Right ventricle myocardium superior (tissue), 1 donor: ENCODE results near the gene BHLHA9. TPM values are rescaled to one million over a fixed set of nuclear protein-coding genes. Genes with fewer than 3 reads are reported as not detected.
"Not testable (repeated sequence)": the region's sequence is repeated elsewhere in the genome, so short reads cannot be mapped to it uniquely, and the experiment has no call there.

Source experiments
- ATAC-seq: fragments of 200-7000 bp; cut with Tn5 transposase; one replicate; pipeline ENCODE4 v1.9.1; 2020; ENCODE audit warnings: mild to moderate bottlenecking; ENCODE audit not compliant: poor library complexity
- DNase-seq: peaks from one replicate; pipeline ENCODE4 v3.0.0-alpha.2; 2020
- intact Hi-C: fragments of 100-400 bp; cut with DNase I; formaldehyde crosslinking; loops from one replicate; pipeline ENCODE4 v1.11.2; 2022
- total RNA-seq: library from RNA; stranded (reverse); fragmentation: NEBNext Ultra II Directional; extraction: Animal tissue kit (Norgen Biotek cat#: 25700); gene quantifications from one replicate; pipeline ENCODE4 v1.2.1, GENCODE V29; 2021
- donor health status: DM: no; HTN: yes; CAD: no; lungs with severe emphysema.

Gene BHLHA9
- total RNA-seq, 1 donor from 2014 or later: not detected

GRCh38 chr17:1289695-1290094, 19.5 kb downstream of the BHLHA9 start:
- intact Hi-C loops: no loop called here
- no peak for ATAC-seq
- DNase-seq: no peak

- no peak for ATAC-seq
- intact Hi-C loops: no loop called here
- DNase-seq: no peak
These were observed 20.4 kb downstream of the BHLHA9 start for GRCh38 chr17:1290676-1291075.

GRCh38 chr17:1294157-1294717, 24.0 kb downstream of the BHLHA9 start:
- DNase-seq (no peak), ATAC-seq (no peak)
- intact Hi-C loops: no loop called here

- ATAC-seq (no peak), DNase-seq (no peak)
- intact Hi-C loops: no loop called here
These were observed 28.4 kb downstream of the BHLHA9 start for GRCh38 chr17:1298606-1299005.

- no peak for DNase-seq
- peak; percentile 65 for ATAC-seq
- intact Hi-C loops: no loop called here
These were observed 29.5 kb downstream of the BHLHA9 start for GRCh38 chr17:1299552-1300370.

GRCh38 chr17:1300371-1300905, 30.2 kb downstream of the BHLHA9 start:
- ATAC-seq: no peak
- intact Hi-C loops: no loop called here
- no peak for DNase-seq

GRCh38 chr17:1301546-1301945, 31.3 kb downstream of the BHLHA9 start:
- ATAC-seq: no peak
- intact Hi-C loops: no loop called here
- DNase-seq: no peak

- no peak for ATAC-seq
- intact Hi-C loops: no loop called here
- no peak for DNase-seq
These were observed 32.5 kb downstream of the BHLHA9 start for GRCh38 chr17:1302761-1303160.

- no peak for DNase-seq
- intact Hi-C loops: no loop called here
These were observed 34.3 kb downstream of the BHLHA9 start for GRCh38 chr17:1304522-1304921.

GRCh38 chr17:1304962-1305563, 34.8 kb downstream of the BHLHA9 start:
- ATAC-seq (no peak), DNase-seq (no peak)
- intact Hi-C loops: no loop called here

More at GRCh38 chr17:1304522-1304921, 34.3 kb downstream of the BHLHA9 start:
- ATAC-seq: no peak

- DNase-seq, ATAC-seq, intact Hi-C loops: not testable (repeated sequence)
These were observed 37.6 kb downstream of the BHLHA9 start for GRCh38 chr17:1307829-1308228.

GRCh38 chr17:1312261-1312870, 42.1 kb downstream of the BHLHA9 start:
- DNase-seq (no peak), ATAC-seq (no peak)

GRCh38 chr17:1313270-1314005, 43.2 kb downstream of the BHLHA9 start:
- intact Hi-C loops: no loop called here
- no peak for ATAC-seq
- no peak for DNase-seq

More at GRCh38 chr17:1312261-1312870, 42.1 kb downstream of the BHLHA9 start:
- intact Hi-C loops: no loop called here

GRCh38 chr17:1315409-1315808, 45.2 kb downstream of the BHLHA9 start:
- peak; percentile 90 for ATAC-seq

GRCh38 chr17:1315891-1316403, 45.7 kb downstream of the BHLHA9 start:
- peak; percentile 69 for DNase-seq
- intact Hi-C loops: no loop called here
- peak; percentile 47 for ATAC-seq

More at GRCh38 chr17:1315409-1315808, 45.2 kb downstream of the BHLHA9 start:
- DNase-seq: peak; percentile 79
- intact Hi-C loops: no loop called here
